ENCODE results near the gene EIF2B1. TPM values are rescaled to one million over a fixed set of nuclear protein-coding genes. Genes with fewer than 3 reads are reported as not detected.
"Not testable (repeated sequence)": the region's sequence is repeated elsewhere in the genome, so short reads cannot be mapped to it uniquely, and the experiment has no call there.

EIF2B1 gene
- total RNA-seq, 1 experiment from 2014 or later: 41.7 TPM

- TF ChIP-seq EGR1 (IDR thresholded peaks at IDR 0.05; ENCODE audit: low read depth) (no peak), SP1 (IDR thresholded peaks at IDR 0.05; ENCODE audit: low read depth) (no peak), ZNF274 (IDR thresholded peaks at IDR 0.05; ENCODE audit: low read depth, low read length) (no peak), POLR2AphosphoS5 (IDR thresholded peaks at IDR 0.05; ENCODE audit: low read depth, low read length) (no peak), CBX3 (IDR thresholded peaks at IDR 0.05; ENCODE audit: low read depth) (no peak), ELF1 (IDR thresholded peaks at IDR 0.05; ENCODE audit: borderline replicate concordance, low read depth) (no peak), FOSL1 (IDR thresholded peaks at IDR 0.05; ENCODE audit: low read depth) (no peak), ATF3 (IDR thresholded peaks at IDR 0.05) (no peak), SIN3A (IDR thresholded peaks at IDR 0.05; ENCODE audit: low read depth) (no peak), EZH2phosphoT487 (IDR thresholded peaks at IDR 0.05; ENCODE audit: borderline replicate concordance) (no peak), JUND (IDR thresholded peaks at IDR 0.05) (no peak), MAX (IDR thresholded peaks at IDR 0.05) (no peak), TCF7L2 (IDR thresholded peaks at IDR 0.05; ENCODE audit: borderline replicate concordance, extremely low read depth, insufficient read depth, insufficient read length) (no peak), SRF (IDR thresholded peaks at IDR 0.05; ENCODE audit: low read depth) (no peak), CTCF (IDR thresholded peaks at IDR 0.05 in 2 of 3, conservative IDR thresholded peaks at IDR 0.05 in 1 of 3; ENCODE audit: borderline replicate concordance in 1 of 3, insufficient read depth in 1 of 3, low read depth in 2 of 3, low read length in 2 of 3) (no peak), ZBTB33 (IDR thresholded peaks at IDR 0.05; ENCODE audit: extremely low read depth, insufficient replicate concordance, low read length) (no peak), EZH2 (IDR thresholded peaks at IDR 0.05) (no peak), POLR2A (IDR thresholded peaks at IDR 0.05; ENCODE audit: borderline replicate concordance, extremely low read depth, insufficient read depth, insufficient read length) (no peak)
- ChIA-PET POLR2A (no interaction called here), RAD21 (ENCODE audit: low non-redundant PET in 1 of 2, low total read pairs in 2 of 2, uncharacterized antibody in 2 of 2, unreplicated experiment in 2 of 2) (no interaction called here), CTCF (no interaction called here)
- Histone ChIP-seq H3K27ac (ENCODE audit: low read depth, low read length) (no peak overlapping the region), H2AFZ (ENCODE audit: low read depth, low read length, poor library complexity, severe bottlenecking) (no peak overlapping the region), H3K4me1 (ENCODE audit: control insufficient read depth in 1 of 2, insufficient read depth in 2 of 2, low read length in 2 of 2) (peaks cover 9 to 17% of the 10 kb centered on the region in 2 experiments), H3K4me3 (replicated peaks in 1 of 2; ENCODE audit: low read depth in 1 of 2, low read length in 2 of 2) (no peak overlapping the region), H3K9ac (ENCODE audit: low read length) (no peak overlapping the region), H3K36me3 (ENCODE audit: control insufficient read depth in 1 of 2, insufficient read depth in 2 of 2, low read length in 2 of 2) (no peaks in the 10 kb centered on the region), H3K79me2 (ENCODE audit: insufficient read depth, low read length) (peaks cover 39% of the 10 kb centered on the region), H3K27me3 (ENCODE audit: insufficient read depth, low read length) (no peaks in the 10 kb centered on the region), H4K20me1 (ENCODE audit: insufficient read depth) (no peaks in the 10 kb centered on the region), H3K9me2 (ENCODE audit: insufficient read depth) (no peaks in the 10 kb centered on the region), H3K4me2 (ENCODE audit: low read length) (no peak overlapping the region), H3K9me3 (ENCODE audit: control insufficient read depth in 1 of 2, insufficient read depth in 1 of 2, low read depth in 1 of 2, low read length in 2 of 2) (peaks cover 0 to 4% of the 10 kb centered on the region in 2 experiments; a peak in 1 of 4 replicates)
- BruUV-seq (replicated peaks): no TSS peak
- DNase-seq (ENCODE audit: low read depth, low spot score) (no peak), ATAC-seq (no peak)
- intact Hi-C loops (cut with micrococcal nuclease): loop anchor here (5.0 kb wide), 3 partner anchors 48 to 188 kb away; partner anchors contain the start of genes RILPL1 and SNRNP35
Measured at GRCh38 chr12:123580772-123581171, 52.7 kb downstream of the EIF2B1 start.

GRCh38 chr12:123578829-123579228 lies 54.7 kb downstream of the EIF2B1 start:
- H3K4me3 ChIP-seq (replicated peaks in 1 of 2; ENCODE audit: low read depth in 1 of 2, low read length in 2 of 2); ATAC-seq; CTCF ChIA-PET; H3K27me3 ChIP-seq (ENCODE audit: insufficient read depth, low read length); H3K4me2 ChIP-seq (ENCODE audit: low read length); H3K9ac ChIP-seq (ENCODE audit: low read length); H4K20me1 ChIP-seq (ENCODE audit: insufficient read depth); BruUV-seq (replicated peaks); H3K9me3 ChIP-seq (ENCODE audit: control insufficient read depth in 1 of 2, insufficient read depth in 1 of 2, low read depth in 1 of 2, low read length in 2 of 2); H2AFZ ChIP-seq (ENCODE audit: low read depth, low read length, poor library complexity, severe bottlenecking); RAD21 ChIA-PET (ENCODE audit: low non-redundant PET in 1 of 2, low total read pairs in 2 of 2, uncharacterized antibody in 2 of 2, unreplicated experiment in 2 of 2); H3K36me3 ChIP-seq (ENCODE audit: control insufficient read depth in 1 of 2, insufficient read depth in 2 of 2, low read length in 2 of 2); intact Hi-C loops (cut with micrococcal nuclease); H3K9me2 ChIP-seq (ENCODE audit: insufficient read depth); DNase-seq (ENCODE audit: low read depth, low spot score); H3K27ac ChIP-seq (ENCODE audit: low read depth, low read length): not testable (repeated sequence)
- Histone ChIP-seq H3K4me1 (ENCODE audit: control insufficient read depth in 1 of 2, insufficient read depth in 2 of 2, low read length in 2 of 2) (peaks cover 5 to 10% of the 10 kb centered on the region in 2 experiments), H3K79me2 (ENCODE audit: insufficient read depth, low read length) (peaks cover 24% of the 10 kb centered on the region)
- POLR2A ChIA-PET: interaction anchor here (1.2 kb wide), 1 partner anchor 8 kb away, joined by 3 read pairs; no protein-coding TSS in a partner anchor

Data from HCT116 (cell line).